Lung microvascular endothelial cell (primary cell): Measurements from ENCODE around the gene KRTAP4-12. TPM values are rescaled to one million over a fixed set of nuclear protein-coding genes. Genes with fewer than 3 reads are reported as not detected.
"Not testable (repeated sequence)": the region's sequence is repeated elsewhere in the genome, so short reads cannot be mapped to it uniquely, and the experiment has no call there.

Experiments used
- DNase-seq, 2 donors: peaks; one replicate each; pipeline versions ENCODE4 v3.0.0 to v3.0.0-alpha.2; 2010; ENCODE audit warnings: low read depth in 2 of 2
- total RNA-seq: library from RNA; depleted of rRNA; stranded (reverse); fragments of >200 nt; gene quantifications from 2 replicates; pipeline ENCODE4 v1.2.1, GENCODE V29; 2014

KRTAP4-12 gene
- not detected in 2 replicates for total RNA-seq

- DNase-seq: not testable (repeated sequence)
Measured at GRCh38 chr17:41123991-41124371, at the start of gene KRTAP4-12. KRTAP4-12 (minus strand) TSS chr17:41124182; CDS start chr17:41124122, 60 bp downstream.

GRCh38 chr17:41171886-41172285, 47.9 kb upstream of the KRTAP4-12 start:
- DNase-seq: no peak

GRCh38 chr17:41168121-41168520, 44.1 kb upstream of the KRTAP4-12 start, which contains the start of gene KRTAP4-3:
KRTAP4-3 (minus strand) TSS chr17:41168221; CDS start chr17:41168172, 49 bp downstream.
- DNase-seq: no peak

GRCh38 chr17:41167561-41167960, 43.6 kb upstream of the KRTAP4-12 start:
- no peak for DNase-seq

GRCh38 chr17:41163828-41164227, 39.8 kb upstream of the KRTAP4-12 start:
- no peak for DNase-seq

- DNase-seq: no peak
Measured at GRCh38 chr17:41160648-41161047, 36.7 kb upstream of the KRTAP4-12 start, which contains the start of gene KRTAP4-4. KRTAP4-4 (minus strand) TSS chr17:41160748; CDS start chr17:41160691, 57 bp downstream.

GRCh38 chr17:41160190-41160589, 36.2 kb upstream of the KRTAP4-12 start:
- DNase-seq: not testable (repeated sequence)

- DNase-seq: no peak
Measured at GRCh38 chr17:41153856-41154255, 29.9 kb upstream of the KRTAP4-12 start.

GRCh38 chr17:41151525-41151924, 27.5 kb upstream of the KRTAP4-12 start:
- no peak for DNase-seq

- no peak for DNase-seq
Measured at GRCh38 chr17:41150026-41150425, 26.0 kb upstream of the KRTAP4-12 start.

GRCh38 chr17:41149652-41149985, 25.6 kb upstream of the KRTAP4-12 start, which contains the start of gene KRTAP4-5:
KRTAP4-5 (minus strand) TSS chr17:41149825; CDS start chr17:41149767, 58 bp downstream.
- no peak for DNase-seq

- not testable (repeated sequence) for DNase-seq
Measured at GRCh38 chr17:41148971-41149651, 25.1 kb upstream of the KRTAP4-12 start.

- DNase-seq: no peak
Measured at GRCh38 chr17:41147531-41148204, 23.7 kb upstream of the KRTAP4-12 start.

GRCh38 chr17:41145261-41145660, 21.3 kb upstream of the KRTAP4-12 start:
- no peak for DNase-seq

GRCh38 chr17:41144846-41145245, 20.9 kb upstream of the KRTAP4-12 start:
- no peak for DNase-seq

- DNase-seq: no peak
Measured at GRCh38 chr17:41141361-41141760, 17.4 kb upstream of the KRTAP4-12 start.

- peak in 1 of 2 donors; percentile 30 for DNase-seq
Measured at GRCh38 chr17:41140360-41141131, 16.6 kb upstream of the KRTAP4-12 start, which contains the start of gene KRTAP4-6. KRTAP4-6 (minus strand) TSS chr17:41140544; CDS start chr17:41140487, 57 bp downstream.

GRCh38 chr17:41139865-41140264, 15.9 kb upstream of the KRTAP4-12 start:
- DNase-seq: not testable (repeated sequence)

GRCh38 chr17:41133880-41134735, 10.1 kb upstream of the KRTAP4-12 start:
- DNase-seq: no peak

- DNase-seq: no peak
Measured at GRCh38 chr17:41131979-41132378, 8.0 kb upstream of the KRTAP4-12 start.

- DNase-seq: no peak
Measured at GRCh38 chr17:41127371-41127770, 3.4 kb upstream of the KRTAP4-12 start.
